HepG2 (cell line): Measurements from ENCODE around the gene IL1RAPL1.

Experiments
- ATF2 ChIP-seq: sonication (generic); formaldehyde crosslinking; IDR thresholded peaks from 2 replicates; pipeline ENCODE4 v1.4.0; 2020; ENCODE audit warnings: missing genetic modification reagents
- KDM1A ChIP-seq: IDR thresholded peaks from 2 replicates; pipeline ENCODE4 v1.6.1; 2016; ENCODE audit warnings: missing compliant biosample characterization
- POLR2A ChIP-seq, 2 experiments: IDR thresholded peaks; 2 replicates each; pipeline ENCODE4 v1.6.1; 2011; ENCODE audit warnings: low read depth in 2 of 2, low read length in 2 of 2, mild to moderate bottlenecking in 1 of 2, moderate library complexity in 1 of 2; ENCODE audit not compliant: insufficient read depth in 1 of 2
- SMAD3 ChIP-seq: sonication (generic); formaldehyde crosslinking; IDR thresholded peaks from 2 replicates; pipeline ENCODE4 v1.4.0; 2020; ENCODE audit warnings: missing genetic modification reagents
- ZBTB42 ChIP-seq: sonication (generic); formaldehyde crosslinking; IDR thresholded peaks from 2 replicates; pipeline ENCODE4 v1.5.0; 2020; ENCODE audit warnings: mild to moderate bottlenecking, missing genetic modification reagents

- no peak for TF ChIP-seq ZBTB42 (CRISPR knock-in tag)
- no peak for TF ChIP-seq POLR2A (IDR thresholded peaks at IDR 0.05; ENCODE audit: insufficient read depth in 1 of 2, low read depth in 2 of 2, low read length in 2 of 2)
- TF ChIP-seq KDM1A (CRISPR knock-in tag), result no peak
- no peak for TF ChIP-seq ATF2 (CRISPR knock-in tag)
- no peak for TF ChIP-seq SMAD3 (CRISPR knock-in tag)
Observed at GRCh38 chrX:28922106-28922505, 334.9 kb downstream of the IL1RAPL1 start.
